MCF 10A (cell line): ENCODE data around the gene LHX6. TPM values are rescaled to one million over a fixed set of nuclear protein-coding genes. Genes with fewer than 3 reads are reported as not detected.

Experiments
- BruUV-seq: library from RNA; stranded (reverse); fragments of 400-500 nt; replicated peaks from 2 replicates; lab custom pipeline; 2021; lab: Mats Ljungman, UMichigan
- CTCF ChIA-PET: fragments of 300-600 bp; sonication (Branson Sonifier 250); formaldehyde crosslinking; extraction: SDS; loops from one replicate; lab custom pipeline; 2021; ENCODE audit warnings: antibody characterized with exemption, inconsistent platforms; lab: Yijun Ruan, JAX
- POLR2A ChIA-PET: fragments of 300-600, 350-650 bp; sonication (Branson Sonifier 250); formaldehyde crosslinking; extraction: SDS; loops from one replicate; lab custom pipeline; 2020; ENCODE audit warnings: antibody characterized with exemption, inconsistent platforms; lab: Yijun Ruan, JAX
- DNase-seq: peaks from one replicate; pipeline ENCODE4 v3.0.0-alpha.2; 2018; ENCODE audit not compliant: unreplicated experiment
- H3K27ac Mint-ChIP-seq: one replicate; pipeline ENCODE4 v1.8.0; 2022; ENCODE audit warnings: mild to moderate bottlenecking, low read depth, mixed read lengths; ENCODE audit not compliant: unreplicated experiment
- H3K27me3 Mint-ChIP-seq: one replicate; pipeline ENCODE4 v1.8.0; 2022; ENCODE audit warnings: mixed read lengths; ENCODE audit not compliant: insufficient read depth, unreplicated experiment
- H3K36me3 Mint-ChIP-seq: one replicate; pipeline ENCODE4 v1.8.0; 2022; ENCODE audit warnings: mild to moderate bottlenecking, moderate library complexity, mixed read lengths; ENCODE audit not compliant: insufficient read depth, unreplicated experiment
- H3K4me1 Mint-ChIP-seq: one replicate; pipeline ENCODE4 v1.8.0; 2022; ENCODE audit warnings: mixed read lengths; ENCODE audit not compliant: insufficient read depth, unreplicated experiment
- H3K4me3 Mint-ChIP-seq: one replicate; pipeline ENCODE4 v1.8.0; 2022; ENCODE audit warnings: mild to moderate bottlenecking, moderate library complexity, mixed read lengths; ENCODE audit not compliant: unreplicated experiment
- H3K9me3 Mint-ChIP-seq: one replicate; pipeline ENCODE4 v1.8.0; 2022; ENCODE audit warnings: mixed read lengths; ENCODE audit not compliant: unreplicated experiment
- CTCF ChIP-seq: fragments of 200-600 bp; IDR thresholded peaks from one replicate; pipeline ENCODE4 v1.8.0; 2022; ENCODE audit warnings: antibody characterized with exemption, mild to moderate bottlenecking; ENCODE audit not compliant: unreplicated experiment
- intact Hi-C: fragments of 100-400 bp; cut with micrococcal nuclease; formaldehyde crosslinking; loops from 2 replicates; pipeline ENCODE4 v1.14.1; 2022
- total RNA-seq: library from RNA; stranded (reverse); gene quantifications from 2 replicates; pipeline ENCODE4 v1.2.3, GENCODE V29; 2022

The LHX6 gene
- total RNA-seq, 1 experiment from 2014 or later = 0.26 TPM

DNA sequence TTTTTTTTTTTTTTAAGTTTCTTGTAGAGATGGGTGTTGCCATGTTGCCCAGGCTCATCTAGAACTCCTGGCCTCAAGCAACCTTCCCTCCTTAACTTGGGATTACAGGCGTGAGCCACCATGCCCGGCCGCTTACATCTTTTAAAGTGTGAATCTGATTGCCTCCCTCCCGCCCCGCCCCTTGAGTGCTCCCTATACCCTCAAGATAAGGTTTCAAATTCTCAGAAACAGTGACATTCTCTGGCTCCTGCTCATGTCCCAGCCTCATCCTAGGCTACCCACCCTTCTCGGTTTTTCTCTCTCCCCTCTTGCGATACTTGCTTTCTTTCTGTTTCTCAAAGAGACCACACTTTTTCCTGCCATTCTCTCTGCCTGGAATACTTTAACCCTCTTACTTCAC is 56.6 kb downstream of the LHX6 start:
- no peaks in the 10 kb centered on the region for H3K4me1 Mint-ChIP-seq
- POLR2A ChIA-PET = no interaction called here
- TF ChIP-seq CTCF = no peak
- BruUV-seq = no TSS peak
- H3K27me3 Mint-ChIP-seq = peaks cover 60% of the 10 kb centered on the region
- H3K4me3 Mint-ChIP-seq = no peak overlapping the region
- H3K27ac Mint-ChIP-seq = no peak overlapping the region
- DNase-seq = no peak
- H3K36me3 Mint-ChIP-seq = no peaks in the 10 kb centered on the region
- intact Hi-C loops = no loop called here
- CTCF ChIA-PET = interaction anchor here (0.6 to 0.7 kb wide), 5 partner anchors 17 to 1186 kb away, joined by 3 to 4 read pairs (median 3); no protein-coding TSS in a partner anchor
- peaks cover 8% of the 10 kb centered on the region for H3K9me3 Mint-ChIP-seq

DNA sequence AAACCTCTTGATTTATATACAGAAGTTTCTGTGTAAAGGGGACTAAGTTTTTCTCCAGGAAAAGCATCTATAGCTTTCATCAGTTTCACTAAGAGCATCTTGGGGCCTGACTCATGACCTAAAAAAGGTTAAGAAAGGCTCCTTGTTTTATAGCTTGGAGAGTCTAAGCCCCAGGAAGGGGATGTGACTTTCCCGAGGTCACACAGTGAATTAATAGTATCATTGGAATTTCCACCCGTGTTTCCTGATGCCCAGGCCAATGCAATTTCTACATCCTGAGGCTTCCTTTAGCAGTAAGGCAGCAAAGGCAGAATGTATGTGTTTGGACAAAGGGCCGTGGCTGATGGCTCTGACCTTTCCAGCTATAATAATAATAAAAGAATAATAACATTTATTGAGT is 60.4 kb downstream of the LHX6 start:
- Mint-ChIP-seq H3K4me1 (peaks cover 7% of the 10 kb centered on the region), H3K36me3 (no peaks in the 10 kb centered on the region), H3K27ac (no peak overlapping the region), H3K27me3 (peaks cover 57% of the 10 kb centered on the region), H3K9me3 (peaks cover 8% of the 10 kb centered on the region), H3K4me3 (no peak overlapping the region)
- no TSS peak for BruUV-seq
- no peak for TF ChIP-seq CTCF
- ChIA-PET CTCF (interaction anchor here (1.0 kb wide), 1 partner anchor 44 kb away, joined by 3 read pairs; no protein-coding TSS in a partner anchor), POLR2A (interaction anchor here (0.9 kb wide), 1 partner anchor 97 kb away, joined by 4 read pairs; the partner anchor contains the start of genes MRRF and RBM18)
- intact Hi-C loops = no loop called here
- no peak for DNase-seq

GRCh38 chr9:122164286-122164685 is 64.5 kb downstream of the LHX6 start:
- Mint-ChIP-seq H3K4me1 (peaks cover 13% of the 10 kb centered on the region), H3K9me3 (peaks cover 14% of the 10 kb centered on the region), H3K27ac (no peak overlapping the region), H3K27me3 (peaks cover 34% of the 10 kb centered on the region), H3K4me3 (no peak overlapping the region), H3K36me3 (no peaks in the 10 kb centered on the region)
- CTCF ChIA-PET = interaction anchor here (0.6 kb wide), 2 partner anchors 12 to 915 kb away, joined by 3 to 4 read pairs; no protein-coding TSS in a partner anchor
- no peak for DNase-seq
- intact Hi-C loops = no loop called here
- POLR2A ChIA-PET = no interaction called here
- BruUV-seq = no TSS peak
- no peak for TF ChIP-seq CTCF

GRCh38 chr9:122162415-122162814 is 66.3 kb downstream of the LHX6 start:
- POLR2A ChIA-PET = no interaction called here
- no peaks in the 10 kb centered on the region for H3K36me3 Mint-ChIP-seq
- intact Hi-C loops = no loop called here
- peaks cover 19% of the 10 kb centered on the region for H3K4me1 Mint-ChIP-seq
- no peak overlapping the region for H3K27ac Mint-ChIP-seq
- H3K4me3 Mint-ChIP-seq = no peak overlapping the region
- no TSS peak for BruUV-seq
- no peak for TF ChIP-seq CTCF
- H3K9me3 Mint-ChIP-seq = peaks cover 6% of the 10 kb centered on the region
- CTCF ChIA-PET = no interaction called here
- DNase-seq = no peak
- H3K27me3 Mint-ChIP-seq = peaks cover 34% of the 10 kb centered on the region
